ENCODE measurements around the gene FBXO31.

GRCh38 chr16:87410530-87410929, 27.0 kb upstream of the FBXO31 start:
- TF ChIP-seq REST (IDR thresholded peaks at IDR 0.05; ENCODE audit: insufficient replicate concordance, low read depth) (no peak), CTCF (IDR thresholded peaks at IDR 0.05; ENCODE audit: insufficient read depth, low read length) (no peak), POLR2AphosphoS5 (IDR thresholded peaks at IDR 0.05; ENCODE audit: low read depth) (no peak), GABPA (IDR thresholded peaks at IDR 0.05; ENCODE audit: low read depth) (no peak), SPI1 (IDR thresholded peaks at IDR 0.05; ENCODE audit: borderline replicate concordance, low read depth) (no peak)
